Liver (tissue), 3 donors: Measurements from ENCODE around the gene INPP5A.

ENCODE experiments used
- CTCF ChIP-seq: fragments of 150-350 bp; IDR thresholded peaks from 2 replicates; pipeline ENCODE4 v1.5.1; 2017; ENCODE audit warnings: improper control_type of control experiment, low read depth, low read length; ENCODE audit not compliant: missing input control
- FOXA1 ChIP-seq: IDR thresholded peaks from 2 replicates; pipeline ENCODE4 v1.6.1; 2016; ENCODE audit warnings: antibody characterized with exemption
- RAD21 ChIP-seq, 2 donors: IDR thresholded peaks; 2 replicates each; pipeline ENCODE4 v1.6.1; 2016; ENCODE audit warnings: antibody characterized with exemption in 2 of 2, mild to moderate bottlenecking in 2 of 2
- TAF1 ChIP-seq: conservative IDR thresholded peaks from 2 replicates; pipeline ENCODE4 v1.6.1; 2016; ENCODE audit warnings: antibody characterized with exemption, mild to moderate bottlenecking
- donor health status: healthy.
- donor health status: healthy.

GRCh38 chr10:132781556-132781955 is 244.0 kb downstream of the INPP5A start:
- TF ChIP-seq CTCF: no peak
- no peak for TF ChIP-seq FOXA1
- no peak for TF ChIP-seq TAF1
- TF ChIP-seq RAD21 (IDR thresholded peaks at IDR 0.05): no peak
